Choroid plexus epithelial cell (primary cell): ENCODE measurements around the gene EYA3.

Experiments used
- DNase-seq: peaks from one replicate; pipeline ENCODE4 v3.0.0-alpha.2; 2010; ENCODE audit warnings: low read depth
- H3K4me3 ChIP-seq: 2 replicates; pipeline ENCODE4 v1.5.1; 2011; ENCODE audit warnings: low read depth, mild to moderate bottlenecking, control low read depth, low read length, moderate library complexity
- CTCF ChIP-seq: conservative IDR thresholded peaks from 2 replicates; pipeline ENCODE4 v1.5.1; 2011; ENCODE audit warnings: low read depth, mild to moderate bottlenecking, control low read depth, inconsistent platforms, low read length, moderate library complexity

Gene EYA3

GRCh38 chr1:28112388-28113241 is 24.2 kb upstream of the EYA3 start:
- no peak overlapping the region for H3K4me3 ChIP-seq
- DNase-seq: peak; percentile 46
- TF ChIP-seq CTCF: no peak

GRCh38 chr1:28111157-28111556 is 22.7 kb upstream of the EYA3 start:
- no peak overlapping the region for H3K4me3 ChIP-seq
- no peak for TF ChIP-seq CTCF
- no peak for DNase-seq

- no peak for DNase-seq
- H3K4me3 ChIP-seq: no peak overlapping the region
- no peak for TF ChIP-seq CTCF
These were observed 22.1 kb upstream of the EYA3 start for GRCh38 chr1:28110555-28110954.

GRCh38 chr1:28109639-28110038 is 21.2 kb upstream of the EYA3 start:
- H3K4me3 ChIP-seq: no peak overlapping the region
- no peak for TF ChIP-seq CTCF
- DNase-seq: no peak

GRCh38 chr1:28108001-28108400 is 19.6 kb upstream of the EYA3 start:
- TF ChIP-seq CTCF: no peak
- H3K4me3 ChIP-seq: no peak overlapping the region
- no peak for DNase-seq

- peak overlapping the region; percentile 47 for H3K4me3 ChIP-seq
- no peak for TF ChIP-seq CTCF
- peak; percentile 75 for DNase-seq
These were observed 16.6 kb upstream of the EYA3 start for GRCh38 chr1:28104866-28105467.
